PC-9 (cell line): ENCODE data around the gene GALNT8. TPM values are rescaled to one million over a fixed set of nuclear protein-coding genes. Genes with fewer than 3 reads are reported as not detected.

Source experiments
- BruUV-seq: library from RNA; stranded (reverse); fragments of 400-500 nt; replicated peaks from 2 replicates; lab custom pipeline; 2021; lab: Mats Ljungman, UMichigan
- CTCF ChIA-PET: fragments of 300-600 bp; sonication (Branson Sonifier 250); formaldehyde crosslinking; loops from one replicate; lab custom pipeline; 2022; ENCODE audit warnings: antibody characterized with exemption; lab: Charles Lee
- POLR2A ChIA-PET: fragments of 300-600 bp; sonication (Branson Sonifier 250); formaldehyde crosslinking; loops from one replicate; lab custom pipeline; 2022; ENCODE audit warnings: antibody characterized with exemption; ENCODE audit not compliant: unreplicated experiment; lab: Charles Lee
- DNase-seq, 2 experiments: peaks; one replicate each; pipeline versions ENCODE4 v3.0.0 to v3.0.0-alpha.2; 2015 to 2022; ENCODE audit warnings: mixed read lengths in 1 of 2
- H2AFZ ChIP-seq: fragments of 200-600 bp; sonication (generic); 2 replicates; pipeline ENCODE4 v1.8.1; 2017; ENCODE audit warnings: antibody characterized with exemption
- H3F3A ChIP-seq: fragments of 200-600 bp; sonication (generic); 2 replicates; pipeline ENCODE4 v1.8.1; 2017; ENCODE audit warnings: antibody characterized with exemption, mild to moderate bottlenecking, low read depth; ENCODE audit not compliant: insufficient read depth
- H3K27ac ChIP-seq: fragments of 200-600 bp; sonication (generic); 2 replicates; pipeline ENCODE4 v1.6.1; 2016; ENCODE audit warnings: mixed run types
- H3K27me3 ChIP-seq: fragments of 200-600 bp; sonication (generic); 2 replicates; pipeline ENCODE4 v1.6.1; 2016; ENCODE audit warnings: low read depth, mixed run types; ENCODE audit not compliant: insufficient read depth
- H3K36me3 ChIP-seq: fragments of 200-600 bp; sonication (generic); 2 replicates; pipeline ENCODE4 v1.6.1; 2016; ENCODE audit warnings: low read depth, mixed run types
- H3K4me1 ChIP-seq: fragments of 200-600 bp; sonication (generic); replicated peaks from 2 replicates; pipeline ENCODE4 v1.6.1; 2016; ENCODE audit warnings: mixed run types; ENCODE audit not compliant: insufficient read depth
- H3K4me2 ChIP-seq: fragments of 200-600 bp; sonication (generic); 2 replicates; pipeline ENCODE4 v1.6.1; 2017; ENCODE audit warnings: mixed run types
- H3K4me3 ChIP-seq: fragments of 200-600 bp; sonication (generic); 2 replicates; pipeline ENCODE4 v1.6.1; 2016; ENCODE audit warnings: mixed run types
- H3K79me2 ChIP-seq: fragments of 200-600 bp; sonication (generic); 2 replicates; pipeline ENCODE4 v1.6.1; 2017; ENCODE audit warnings: low read depth, mixed run types
- H3K9me2 ChIP-seq: fragments of 200-600 bp; sonication (generic); 2 replicates; pipeline ENCODE4 v1.8.1; 2017; ENCODE audit warnings: mild to moderate bottlenecking; ENCODE audit not compliant: insufficient read depth
- H3K9me3 ChIP-seq: fragments of 200-600 bp; sonication (generic); 2 replicates; pipeline ENCODE4 v1.8.1; 2016; ENCODE audit warnings: low read depth; ENCODE audit not compliant: insufficient read depth
- H4K20me1 ChIP-seq: fragments of 200-600 bp; sonication (generic); 2 replicates; pipeline ENCODE4 v1.8.1; 2017; ENCODE audit not compliant: insufficient read depth
- CTCF ChIP-seq: fragments of 200-600 bp; sonication (generic); conservative IDR thresholded peaks from 2 replicates; pipeline ENCODE4 v1.6.1; 2017; ENCODE audit warnings: mixed run types, antibody characterized with exemption, mild to moderate bottlenecking, moderate library complexity
- EZH2 ChIP-seq: fragments of 200-600 bp; sonication (generic); IDR thresholded peaks from 2 replicates; pipeline ENCODE4 v1.8.0; 2017; ENCODE audit warnings: antibody characterized with exemption, low read depth
- intact Hi-C: fragments of 100-400 bp; cut with micrococcal nuclease; formaldehyde crosslinking; loops from one replicate; pipeline ENCODE4 v1.10.0; 2022; ENCODE audit not compliant: unreplicated experiment
- total RNA-seq: library from RNA; stranded (reverse); gene quantifications from 2 replicates; pipeline ENCODE4 v1.2.3, GENCODE V29; 2021

GALNT8 gene
- total RNA-seq, 1 experiment from 2014 or later = not detected

- H4K20me1 ChIP-seq = no peaks in the 10 kb centered on the region
- no peak overlapping the region for H3K4me2 ChIP-seq
- ChIA-PET CTCF (no interaction called here), POLR2A (no interaction called here)
- BruUV-seq = no TSS peak
- no peaks in the 10 kb centered on the region for H3F3A ChIP-seq
- H2AFZ ChIP-seq = no peak overlapping the region
- H3K79me2 ChIP-seq = no peaks in the 10 kb centered on the region
- intact Hi-C loops = no loop called here
- H3K4me3 ChIP-seq = no peak overlapping the region
- H3K9me2 ChIP-seq = no peaks in the 10 kb centered on the region
- H3K27me3 ChIP-seq = peaks cover 58% of the 10 kb centered on the region
- no peak overlapping the region for H3K27ac ChIP-seq
- no peak for DNase-seq
- H3K9me3 ChIP-seq = no peaks in the 10 kb centered on the region
- TF ChIP-seq CTCF (no peak), EZH2 (no peak)
- no peaks in the 10 kb centered on the region for H3K4me1 ChIP-seq
- no peaks in the 10 kb centered on the region for H3K36me3 ChIP-seq
Observed at GRCh38 chr12:4813741-4814140, 93.5 kb downstream of the GALNT8 start.

GRCh38 chr12:4814485-4814884 lies 94.3 kb downstream of the GALNT8 start:
- Histone ChIP-seq H3K9me3 (no peaks in the 10 kb centered on the region), H4K20me1 (no peaks in the 10 kb centered on the region), H3K9me2 (no peaks in the 10 kb centered on the region), H3F3A (no peaks in the 10 kb centered on the region), H3K27ac (no peak overlapping the region), H3K4me3 (no peak overlapping the region), H2AFZ (no peak overlapping the region), H3K79me2 (no peaks in the 10 kb centered on the region), H3K36me3 (no peaks in the 10 kb centered on the region), H3K4me1 (no peaks in the 10 kb centered on the region), H3K27me3 (peaks cover 66% of the 10 kb centered on the region), H3K4me2 (no peak overlapping the region)
- ChIA-PET POLR2A (no interaction called here), CTCF (no interaction called here)
- no peak for TF ChIP-seq CTCF
- no peak for TF ChIP-seq EZH2
- intact Hi-C loops = no loop called here
- BruUV-seq = no TSS peak
- no peak for DNase-seq

GRCh38 chr12:4816744-4817525 lies 96.7 kb downstream of the GALNT8 start:
- ChIA-PET POLR2A (no interaction called here), CTCF (no interaction called here)
- no peak for DNase-seq
- Histone ChIP-seq H3K4me1 (no peaks in the 10 kb centered on the region), H4K20me1 (no peaks in the 10 kb centered on the region), H3K27me3 (peaks cover 84% of the 10 kb centered on the region), H2AFZ (no peak overlapping the region), H3K9me3 (no peaks in the 10 kb centered on the region), H3K36me3 (no peaks in the 10 kb centered on the region), H3K27ac (no peak overlapping the region), H3K9me2 (no peaks in the 10 kb centered on the region), H3K4me2 (no peak overlapping the region), H3F3A (no peaks in the 10 kb centered on the region), H3K4me3 (no peak overlapping the region), H3K79me2 (no peaks in the 10 kb centered on the region)
- no TSS peak for BruUV-seq
- no peak for TF ChIP-seq EZH2
- TF ChIP-seq CTCF = no peak
- intact Hi-C loops = no loop called here
